Stimulated activated CD4-positive, alpha-beta T cell treated with anti-CD3 and anti-CD28 coated beads, TNF-alpha, amount 100 ng/mL, for 4 hours (primary cell): ENCODE results near the gene CPSF3.

Experiments used
- DNase-seq, 3 experiments: peaks; one replicate each; pipeline ENCODE4 v3.0.0-alpha.2; 2020; ENCODE audit warnings: low read depth in 3 of 3

The CPSF3 gene

DNA sequence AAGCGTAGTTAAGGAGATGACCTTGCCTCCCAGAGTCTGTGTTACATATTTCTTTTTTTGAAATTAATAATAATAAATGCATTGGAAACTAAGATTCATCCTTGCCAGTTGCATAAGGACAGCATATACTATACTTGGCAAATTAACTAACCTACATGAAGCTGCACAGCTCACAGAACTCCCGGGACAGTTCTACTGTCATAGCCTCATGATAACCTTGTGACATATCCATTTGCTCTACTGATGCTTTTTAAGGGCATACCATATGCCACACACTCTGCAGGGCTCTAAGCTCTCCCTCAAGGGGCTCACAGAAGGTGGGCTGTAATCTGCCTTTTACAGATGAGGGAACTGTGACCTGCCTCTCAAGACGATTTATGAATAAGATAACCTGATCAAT lies 3.9 kb upstream of the CPSF3 start:
- no peak for DNase-seq

DNA sequence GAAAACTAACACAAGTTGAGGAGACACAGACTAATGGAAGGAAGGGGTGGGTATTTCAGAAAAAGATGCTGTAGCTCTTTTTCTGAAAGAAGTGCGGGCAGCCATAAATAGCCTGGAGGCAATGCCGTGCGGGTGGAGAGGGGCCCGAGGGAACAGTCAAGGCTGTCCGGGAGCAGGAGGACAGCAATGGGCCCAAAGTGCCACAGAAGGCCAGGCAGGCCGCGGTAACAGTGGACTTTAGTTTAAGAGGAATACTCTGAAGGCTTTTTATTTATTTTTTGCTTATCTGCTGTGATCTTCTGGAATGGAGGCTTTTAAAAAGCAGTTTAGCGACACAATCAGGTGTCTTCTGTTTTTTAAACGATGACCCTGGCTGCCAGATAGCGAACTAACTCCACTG lies 3.0 kb upstream of the CPSF3 start:
- DNase-seq = no peak

DNA sequence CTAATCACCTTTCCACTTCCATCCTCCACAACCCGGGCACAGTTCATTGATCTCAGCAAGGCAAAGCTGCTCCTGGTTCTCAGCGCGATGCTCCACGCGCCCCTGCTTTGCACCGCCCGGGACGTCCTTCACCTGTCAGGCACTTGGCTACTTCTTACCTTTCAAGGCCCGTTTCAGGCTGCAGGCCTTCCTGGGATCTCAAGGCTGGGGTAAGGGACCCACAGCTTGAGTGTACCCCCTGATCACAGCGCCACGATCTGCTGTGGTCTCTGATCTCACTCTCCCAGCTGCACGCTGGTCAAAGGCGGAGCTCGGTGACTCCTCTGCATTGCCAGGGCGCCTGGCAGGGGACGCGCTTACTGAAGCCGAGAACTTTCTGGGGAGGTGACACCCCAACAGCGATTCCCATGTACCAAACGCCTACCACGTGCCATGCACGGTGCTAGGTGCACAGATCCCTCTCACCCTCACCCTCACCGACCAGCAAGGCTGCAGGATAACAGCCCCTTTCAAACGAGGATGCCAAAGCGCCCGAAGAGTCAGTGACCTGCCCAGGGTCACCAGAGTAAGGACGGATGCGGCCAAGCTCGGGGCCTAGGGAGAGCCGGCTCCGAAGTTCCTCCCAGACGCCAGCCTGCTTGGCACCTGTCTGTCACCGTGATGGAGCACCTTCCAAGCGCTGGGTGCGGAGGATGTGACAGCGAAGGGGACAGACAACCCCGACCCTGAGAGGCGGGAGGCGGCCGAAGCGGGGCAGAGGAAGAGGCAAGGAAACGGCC lies 944 bp upstream of the CPSF3 start:
- peak; percentile 22 to 34 (median 23) for DNase-seq

DNA sequence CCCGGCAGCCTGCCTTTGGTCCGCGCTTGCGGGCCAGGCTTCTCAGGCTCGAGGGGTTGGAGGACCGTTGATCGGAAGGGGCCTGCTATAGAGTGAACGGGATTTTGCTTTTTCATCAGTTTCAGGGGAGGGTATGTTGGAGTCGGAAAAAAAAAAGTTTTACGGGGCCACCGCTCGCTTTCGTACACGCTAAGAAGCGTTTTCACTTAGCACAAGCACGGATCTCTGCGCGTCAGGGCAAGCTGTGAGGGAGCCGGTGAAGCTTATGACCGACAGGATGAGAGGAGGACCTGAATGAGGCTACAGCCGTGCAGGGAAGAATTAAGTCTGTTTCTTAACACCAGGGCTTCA lies 443 bp downstream of the CPSF3 start:
- peak in 1 of 3 experiments; percentile 8 for DNase-seq

DNA sequence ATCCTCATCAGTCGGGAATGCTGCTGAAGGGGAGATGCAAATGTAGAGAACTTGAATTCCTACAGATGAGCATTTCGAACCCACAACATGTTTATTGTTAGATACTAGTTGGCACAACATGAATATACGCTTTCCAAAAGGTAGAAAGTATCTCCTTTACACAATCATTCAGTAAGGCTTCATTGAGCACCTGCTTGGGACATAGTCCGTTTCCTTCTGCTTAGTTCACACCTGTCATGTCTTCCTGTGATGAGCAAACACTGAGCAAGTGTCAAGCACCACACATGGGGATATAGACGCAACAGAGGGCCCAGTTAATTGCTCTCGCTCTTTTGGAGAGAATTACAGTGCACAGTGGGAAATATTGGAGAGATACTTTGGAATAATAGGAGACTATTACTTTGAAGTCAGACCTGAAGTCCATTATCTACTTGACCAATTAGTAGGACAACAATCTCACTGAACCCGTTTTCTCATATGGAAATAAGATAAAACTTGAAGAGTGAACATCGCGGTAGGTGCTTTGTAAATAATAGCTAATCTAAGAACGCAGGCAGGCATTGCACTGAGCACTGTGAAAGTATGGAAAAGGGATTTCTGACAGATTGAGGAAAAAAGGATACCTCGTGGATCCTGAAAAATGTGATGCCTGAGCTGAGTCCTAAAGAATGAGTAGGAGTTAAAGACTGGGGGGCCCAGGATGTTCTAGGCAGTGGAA lies 1.2 kb downstream of the CPSF3 start:
- DNase-seq = no peak

DNA sequence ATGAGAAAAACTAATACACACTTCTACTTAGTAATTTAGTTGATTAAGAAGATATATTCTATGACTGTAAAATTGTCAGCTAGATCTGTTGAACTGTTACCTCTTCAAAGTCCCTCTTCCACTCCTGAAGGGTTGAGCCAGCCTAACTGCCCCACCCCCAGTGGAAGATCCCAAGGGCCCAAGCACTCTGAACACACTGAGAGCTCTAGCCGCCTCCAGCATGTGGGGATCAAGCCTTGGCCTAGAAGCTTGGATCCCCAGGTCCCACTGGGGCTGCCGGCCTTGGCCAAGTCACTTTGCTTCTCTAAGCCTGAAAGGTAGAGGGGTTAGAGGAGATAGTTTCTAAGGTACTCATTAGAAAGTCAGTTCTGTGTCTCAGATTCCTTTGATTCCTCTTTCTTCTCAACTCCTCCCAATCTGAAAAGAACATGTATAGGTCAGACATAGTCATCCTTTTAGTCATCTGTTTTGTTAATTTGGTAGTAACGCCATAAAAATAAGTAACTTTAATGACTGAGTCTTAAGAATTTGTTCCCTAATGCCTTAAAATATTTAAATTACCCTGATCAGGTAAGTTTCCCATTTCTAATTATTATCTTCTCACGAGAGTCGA lies 5.6 kb downstream of the CPSF3 start:
- no peak for DNase-seq

DNA sequence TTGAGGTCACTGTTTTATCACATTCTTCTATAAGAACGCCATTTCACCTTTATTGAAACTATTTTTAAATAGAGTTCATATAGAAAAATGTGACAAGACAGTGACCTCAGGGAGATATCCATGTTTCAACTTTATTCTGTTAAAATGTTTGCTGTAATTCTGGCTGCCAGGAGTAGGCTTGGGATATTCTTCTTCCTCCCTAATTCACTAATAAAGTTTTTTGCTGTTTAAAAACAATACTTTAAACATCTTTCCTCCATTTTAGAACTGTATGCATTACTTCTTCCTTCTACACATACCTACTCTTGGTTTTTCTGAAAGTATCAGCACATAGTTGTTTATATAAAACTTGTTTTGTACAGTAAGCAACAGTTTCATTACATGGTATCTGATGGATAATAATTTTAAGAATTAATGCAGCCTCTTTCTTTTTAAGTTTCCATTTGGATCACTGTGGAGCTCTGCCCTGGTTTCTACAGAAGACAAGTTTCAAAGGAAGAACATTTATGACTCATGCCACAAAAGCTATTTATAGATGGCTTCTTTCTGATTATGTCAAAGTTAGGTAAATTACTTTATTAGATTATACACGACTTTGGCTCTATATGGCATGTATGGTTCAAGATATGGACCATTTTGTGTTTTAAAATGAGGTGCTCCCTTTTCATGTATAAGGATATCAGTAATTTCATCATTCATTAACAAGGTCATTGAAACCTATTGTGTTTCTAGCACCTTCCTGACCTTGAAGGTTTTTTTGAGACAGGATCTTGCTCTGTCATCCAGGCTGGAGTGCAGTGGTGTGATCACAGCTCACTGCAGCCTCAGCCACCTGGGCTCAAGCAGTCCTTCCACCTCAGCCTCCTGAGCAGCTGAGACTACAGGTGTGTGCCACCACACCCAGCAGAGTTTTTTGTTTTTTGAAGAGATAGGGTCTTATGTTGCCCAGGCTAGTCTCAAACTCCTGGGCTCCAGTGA lies 7.2 kb downstream of the CPSF3 start:
- DNase-seq = no peak

DNA sequence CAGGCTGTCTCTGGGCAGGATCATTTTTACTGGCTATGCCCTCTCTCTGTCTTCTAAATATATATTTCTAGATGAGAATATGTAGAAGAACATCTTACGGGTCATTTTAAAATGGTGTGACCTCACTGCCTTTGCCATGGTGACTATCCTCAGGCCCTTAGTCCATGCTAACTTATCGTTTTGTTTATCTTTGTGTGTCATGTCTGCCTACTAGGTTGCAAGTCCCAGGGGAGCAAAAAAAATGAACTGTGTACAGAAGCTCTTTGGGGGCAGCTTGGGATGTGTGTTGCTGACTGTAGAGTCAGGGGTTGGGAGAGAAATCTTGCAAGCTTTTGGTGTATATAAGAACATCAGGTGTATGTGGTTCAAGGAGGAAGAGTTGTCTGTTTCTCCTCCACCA lies 11.0 kb downstream of the CPSF3 start:
- DNase-seq = no peak

DNA sequence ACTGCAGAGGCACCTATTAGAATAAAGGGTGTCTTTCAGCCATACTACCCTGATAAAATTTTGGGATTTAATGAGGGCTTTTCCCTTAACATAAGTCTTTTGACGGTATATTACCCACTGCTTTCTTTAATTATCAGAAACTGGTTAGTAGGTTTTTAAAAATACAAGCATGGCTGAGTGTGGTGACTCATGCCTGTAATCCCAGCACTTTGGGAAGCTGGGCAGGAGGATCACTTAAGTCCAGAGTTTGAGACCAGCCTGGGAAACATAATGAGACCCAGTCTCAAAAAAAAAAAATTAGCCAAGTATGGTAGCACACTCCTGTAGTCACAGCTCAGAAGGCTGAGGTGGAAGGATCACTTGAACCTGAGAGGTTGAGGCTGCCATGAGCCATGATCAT lies 16.1 kb downstream of the CPSF3 start:
- no peak for DNase-seq

DNA sequence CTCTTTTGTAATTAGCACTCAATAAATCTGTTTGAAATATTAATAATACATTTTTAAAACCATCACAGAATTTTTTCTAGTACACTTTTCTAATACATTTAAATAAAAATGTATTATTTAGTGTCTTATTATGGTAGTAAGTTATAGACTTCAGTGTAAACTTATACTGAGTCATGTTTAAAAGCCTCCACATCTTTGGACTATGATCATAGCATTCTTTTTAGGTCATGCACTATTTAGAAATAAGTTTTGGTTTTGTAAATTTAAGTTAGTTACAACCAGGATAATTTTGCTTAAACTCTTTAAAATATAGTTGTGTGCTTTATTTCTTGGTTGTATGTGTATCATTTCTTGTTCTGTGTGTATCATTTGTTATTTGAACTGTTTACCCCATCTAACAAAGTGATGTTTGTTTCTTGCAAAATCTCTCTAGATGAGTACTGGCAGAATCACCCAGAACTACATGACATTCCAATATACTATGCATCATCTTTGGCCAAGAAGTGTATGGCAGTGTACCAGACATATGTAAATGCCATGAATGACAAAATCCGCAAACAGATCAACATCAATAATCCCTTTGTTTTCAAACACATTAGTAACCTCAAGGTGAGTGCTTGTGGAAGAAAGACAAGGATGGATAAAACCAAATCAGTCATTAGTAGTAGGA lies 16.7 kb downstream of the CPSF3 start:
- DNase-seq = no peak

DNA sequence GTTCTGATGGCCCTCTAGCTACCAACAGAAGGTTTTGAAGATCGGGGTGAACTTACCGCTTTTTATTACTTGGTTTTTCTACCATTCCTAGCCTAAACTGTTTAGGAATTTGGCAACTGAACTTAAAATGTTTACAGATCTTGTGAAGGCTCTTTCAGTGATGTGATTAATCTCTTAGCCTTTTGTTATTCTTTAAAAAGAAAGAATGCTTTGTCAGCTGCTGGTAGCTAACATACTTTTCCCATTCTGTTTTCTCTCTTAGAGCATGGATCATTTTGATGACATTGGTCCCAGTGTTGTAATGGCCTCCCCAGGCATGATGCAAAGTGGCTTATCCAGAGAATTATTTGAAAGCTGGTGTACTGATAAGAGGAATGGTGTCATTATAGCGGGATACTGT lies 18.1 kb downstream of the CPSF3 start:
- no peak for DNase-seq

DNA sequence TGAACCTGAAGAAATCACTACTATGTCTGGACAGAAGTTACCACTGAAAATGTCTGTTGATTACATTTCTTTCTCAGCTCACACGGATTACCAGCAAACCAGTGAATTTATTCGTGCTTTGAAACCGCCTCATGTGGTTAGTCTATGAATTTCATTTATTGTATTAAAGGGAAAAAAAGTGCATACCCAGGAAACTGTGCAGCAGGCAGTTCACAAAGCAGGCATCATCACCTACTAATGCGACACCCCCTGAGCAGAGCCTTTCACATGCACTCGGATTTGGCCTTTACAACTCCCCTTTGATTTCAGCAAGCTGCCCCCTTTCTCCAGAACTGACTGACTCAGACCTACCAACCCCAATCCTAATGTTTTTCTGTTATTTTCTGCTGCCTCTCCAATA lies 20.1 kb downstream of the CPSF3 start:
- no peak for DNase-seq

DNA sequence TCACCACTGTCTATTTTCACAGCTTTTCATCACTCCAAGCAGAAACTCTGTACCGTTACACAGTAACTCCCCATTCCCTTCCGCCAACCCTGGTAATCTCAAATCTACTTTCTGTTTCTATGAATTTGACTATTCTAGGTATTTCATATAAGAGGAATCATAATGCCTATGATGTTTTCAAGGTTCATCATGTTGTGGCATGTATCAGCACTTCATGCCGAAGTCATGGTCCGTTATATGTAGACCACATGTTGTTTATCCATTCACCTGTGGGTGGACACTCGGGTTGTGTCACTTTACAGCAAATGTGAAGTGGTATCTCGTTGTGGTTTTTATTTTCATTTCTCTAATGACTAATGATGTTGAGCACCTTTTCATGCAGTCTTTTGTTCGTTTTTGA lies 21.6 kb downstream of the CPSF3 start:
- no peak for DNase-seq

DNA sequence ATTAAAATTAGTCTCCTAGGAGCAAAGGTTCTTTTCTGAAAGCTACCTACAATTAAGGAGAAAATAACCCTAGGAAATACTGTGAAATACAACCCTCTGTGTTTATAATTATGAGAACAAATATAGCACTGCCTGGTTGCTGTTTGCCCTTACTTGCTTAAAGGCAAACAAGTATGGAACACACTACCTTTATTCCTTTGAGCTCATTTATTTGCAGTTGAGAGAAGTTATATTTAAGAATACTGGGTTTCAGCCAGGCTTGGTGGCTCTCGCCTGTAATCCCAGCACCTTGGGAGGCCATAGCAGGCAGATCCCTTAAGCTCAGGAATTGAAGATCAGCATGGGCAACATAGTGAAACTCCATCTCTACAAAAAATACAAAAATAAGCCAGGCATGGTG lies 27.8 kb downstream of the CPSF3 start:
- no peak for DNase-seq

DNA sequence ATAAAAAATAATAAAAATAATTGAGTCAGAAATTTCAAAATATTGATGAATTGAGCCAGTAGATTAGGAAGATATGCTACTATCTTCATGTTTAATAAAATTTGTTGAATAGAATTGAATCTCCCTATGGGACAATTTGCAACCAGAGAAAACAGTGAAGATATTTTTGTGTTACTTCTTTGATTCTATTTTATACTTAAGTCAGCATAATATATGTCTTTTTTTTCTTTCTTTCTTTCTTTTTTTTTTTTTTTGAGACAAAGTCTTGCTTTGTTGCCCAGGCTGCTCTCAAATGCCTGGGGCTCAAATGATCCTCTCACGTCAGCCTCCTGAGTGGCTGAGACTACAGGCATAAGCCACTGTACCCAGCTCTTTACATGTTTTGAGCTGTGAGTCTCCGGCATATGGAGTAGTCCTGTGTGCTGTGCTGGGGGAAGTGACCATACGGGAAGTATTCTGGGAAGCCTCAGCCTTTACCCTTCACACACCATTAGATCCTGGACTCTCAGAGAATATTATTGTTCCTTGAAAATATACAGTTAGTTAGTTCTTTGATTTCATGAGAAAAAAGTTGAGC lies 37.1 kb downstream of the CPSF3 start:
- DNase-seq = no peak

DNA sequence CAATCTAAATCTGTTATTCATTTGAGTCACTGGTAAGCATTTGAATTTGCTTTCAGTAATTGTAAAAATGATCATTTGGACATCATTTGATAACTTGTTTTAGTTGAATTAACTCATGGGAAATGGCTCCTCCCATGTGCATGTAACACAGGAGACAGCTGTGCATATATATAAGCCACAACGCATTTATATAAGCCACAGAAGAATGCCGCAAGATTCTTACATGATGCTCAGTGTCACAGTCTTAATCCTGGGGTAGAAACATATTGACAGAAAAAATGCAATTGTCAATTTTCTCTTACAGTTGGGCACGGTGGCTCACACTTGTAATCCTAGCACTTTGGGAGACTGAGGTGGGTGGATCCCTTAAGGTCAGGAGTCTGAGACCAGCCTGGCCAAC lies 37.6 kb downstream of the CPSF3 start:
- no peak for DNase-seq

DNA sequence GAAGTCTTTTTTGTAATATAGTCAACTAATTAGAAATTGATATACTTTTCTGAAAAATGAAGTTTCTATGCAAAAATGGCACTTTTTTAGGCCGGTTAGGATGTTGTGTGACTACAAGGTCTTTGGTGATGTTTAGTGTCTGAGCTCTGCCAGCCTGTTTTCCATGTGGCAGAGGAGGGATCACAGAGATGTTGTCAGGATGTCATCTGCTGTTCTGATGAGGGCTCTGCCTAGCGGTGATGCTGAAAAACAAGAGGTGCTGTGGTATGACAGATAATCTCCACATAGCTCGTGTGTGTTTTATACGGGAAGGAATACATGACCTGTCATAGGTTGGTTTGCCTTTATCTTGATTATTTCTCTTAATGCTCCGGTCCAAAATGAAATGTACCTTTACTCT lies 38.9 kb downstream of the CPSF3 start:
- no peak for DNase-seq

DNA sequence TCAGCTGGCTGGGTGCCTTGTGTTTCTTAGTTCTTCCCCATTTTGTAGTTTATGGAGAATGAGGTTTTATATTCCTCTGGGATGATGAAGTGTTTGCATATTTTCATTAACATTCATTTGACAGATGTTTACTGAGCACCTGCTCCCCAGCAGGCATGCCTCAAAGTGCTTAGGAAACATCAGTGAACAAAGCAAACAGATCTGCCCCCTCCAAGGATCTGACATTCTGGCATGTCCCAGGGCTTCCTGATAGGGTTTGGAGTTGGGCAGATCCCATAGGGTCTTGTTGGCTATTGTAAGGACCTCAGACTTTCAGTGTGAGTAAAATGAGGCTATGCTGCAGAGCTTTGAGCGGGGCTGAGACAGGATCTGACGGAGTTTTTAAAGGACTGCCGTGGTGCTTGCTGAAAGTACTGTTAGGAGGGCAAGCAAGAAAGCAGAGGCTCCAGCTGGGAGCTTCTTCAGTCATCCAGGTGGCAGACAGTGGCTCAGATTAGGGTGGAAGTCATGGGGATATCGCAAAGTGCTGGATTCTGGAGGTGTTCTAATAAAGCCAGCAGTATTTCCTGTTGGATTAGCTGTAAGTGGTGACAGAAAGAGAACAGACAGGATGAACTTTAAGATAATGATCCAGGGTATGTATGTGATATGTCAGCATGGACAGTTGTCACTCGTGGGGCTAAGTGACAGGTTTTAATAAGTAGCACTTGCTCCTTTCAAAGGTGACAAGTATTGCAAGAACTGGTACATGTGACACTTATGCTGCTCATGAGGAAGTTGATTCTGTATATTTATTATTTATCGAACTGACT lies 39.6 kb downstream of the CPSF3 start:
- DNase-seq = no peak

DNA sequence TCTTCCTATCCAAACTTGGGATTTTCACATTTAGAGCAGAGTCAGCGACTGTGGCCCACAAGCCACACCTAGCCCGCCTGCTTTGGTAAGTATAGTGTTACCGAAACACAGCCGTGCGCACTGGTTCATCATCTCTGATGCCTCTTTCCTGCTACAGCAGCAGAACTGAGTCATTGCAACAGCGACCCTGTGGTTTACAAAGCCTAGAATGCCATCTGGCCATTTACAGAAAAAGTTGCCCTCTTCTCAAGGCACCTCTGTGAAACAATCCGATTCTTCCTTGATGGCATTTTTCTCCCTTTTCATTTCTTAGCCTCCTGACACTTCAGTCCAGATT lies 40.2 kb downstream of the CPSF3 start:
- DNase-seq = no peak

DNA sequence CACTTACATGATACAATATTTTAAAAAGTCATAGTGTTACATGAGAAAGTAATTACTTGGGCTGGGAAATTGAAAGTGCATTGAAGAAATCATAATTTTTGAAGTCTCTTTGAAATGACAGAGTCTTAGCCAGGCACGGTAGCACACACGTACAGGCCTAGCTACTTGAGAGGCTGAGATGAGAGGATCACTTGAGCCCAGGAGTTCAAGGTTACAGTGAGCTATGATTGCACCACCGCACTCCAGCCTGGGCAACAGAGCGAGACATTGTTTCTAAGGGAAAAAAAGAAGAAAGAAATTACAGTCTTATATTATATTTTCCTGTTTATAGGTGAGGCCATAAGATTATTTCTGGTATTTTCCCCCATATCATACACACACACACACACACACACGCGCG lies 41.7 kb downstream of the CPSF3 start:
- no peak for DNase-seq
